Mesenteric fat pad (tissue), 1 donor: ENCODE data around the gene FANCI. TPM values are rescaled to one million over a fixed set of nuclear protein-coding genes. Genes with fewer than 3 reads are reported as not detected.
"Not testable (repeated sequence)": the region's sequence is repeated elsewhere in the genome, so short reads cannot be mapped to it uniquely, and the experiment has no call there.

Source experiments
- DNase-seq: peaks from one replicate; pipeline ENCODE4 v3.0.0-alpha.2; 2020; ENCODE audit warnings: low spot score
- total RNA-seq: library from RNA; stranded (reverse); fragmentation: NEBNext Ultra II Directional; extraction: Animal tissue kit (Norgen Biotek cat#: 25700); gene quantifications from one replicate; pipeline ENCODE4 v1.2.1, GENCODE V29; 2021
- donor health status: DM: yes; HTN: yes; CAD: no.

The FANCI gene
- total RNA-seq, 1 donor from 2014 or later, result 6.6 TPM

GRCh38 chr15:89221543-89221942 is 22.2 kb upstream of the FANCI start, which contains the start of gene RLBP1:
RLBP1 (minus strand) TSS chr15:89221579; CDS start chr15:89218975, 2,604 bp downstream.
- DNase-seq, result peak; percentile 81

GRCh38 chr15:89225588-89225987 is 18.2 kb upstream of the FANCI start:
- no peak for DNase-seq

- DNase-seq, result peak; percentile 65
These were observed 17.2 kb upstream of the FANCI start for GRCh38 chr15:89226359-89227221.

GRCh38 chr15:89227425-89227824 is 16.4 kb upstream of the FANCI start:
- peak; percentile 26 for DNase-seq

- no peak for DNase-seq
These were observed 13.5 kb upstream of the FANCI start for GRCh38 chr15:89230277-89230676.

- DNase-seq, result no peak
These were observed 11.9 kb upstream of the FANCI start for GRCh38 chr15:89231832-89232231.

GRCh38 chr15:89239883-89240810 is 3.6 kb upstream of the FANCI start:
- DNase-seq, result not testable (repeated sequence)

GRCh38 chr15:89243046-89243690 is 611 bp upstream of the FANCI start:
- no peak for DNase-seq

- no peak for DNase-seq
These were observed 760 bp downstream of the FANCI start for GRCh38 chr15:89244574-89244903.

GRCh38 chr15:89247446-89247845 is 3.7 kb downstream of the FANCI start:
- no peak for DNase-seq

GRCh38 chr15:89248584-89248983 is 4.8 kb downstream of the FANCI start:
- DNase-seq, result no peak

- not testable (repeated sequence) for DNase-seq
These were observed 6.4 kb downstream of the FANCI start for GRCh38 chr15:89250142-89250541.

- DNase-seq, result not testable (repeated sequence)
These were observed 33.5 kb downstream of the FANCI start for GRCh38 chr15:89277281-89277680.

GRCh38 chr15:89278307-89278706 is 34.5 kb downstream of the FANCI start:
- DNase-seq, result no peak

GRCh38 chr15:89282631-89283030 is 38.9 kb downstream of the FANCI start:
- DNase-seq, result no peak

GRCh38 chr15:89283201-89283600 is 39.4 kb downstream of the FANCI start:
- DNase-seq, result no peak

- DNase-seq, result no peak
These were observed 48.2 kb downstream of the FANCI start for GRCh38 chr15:89291934-89292438.

- DNase-seq, result no peak
These were observed 49.2 kb downstream of the FANCI start for GRCh38 chr15:89293012-89293411.

- no peak for DNase-seq
These were observed 56.1 kb downstream of the FANCI start for GRCh38 chr15:89299896-89300295.

GRCh38 chr15:89301304-89302089 is 57.7 kb downstream of the FANCI start:
- DNase-seq, result no peak
